Ascending aorta (tissue), 2 donors: Measurements from ENCODE around the gene CHD5. TPM values are rescaled to one million over a fixed set of nuclear protein-coding genes. Genes with fewer than 3 reads are reported as not detected.

Experiments used
- DNase-seq, 2 donors: peaks; one replicate each; pipeline ENCODE4 v3.0.0-alpha.2; 2019; ENCODE audit warnings: low spot score in 2 of 2
- H3K27ac ChIP-seq, 2 donors: fragments of 200-600 bp; sonication (generic); one replicate each; pipeline ENCODE4 v1.5.1; 2016 to 2017; ENCODE audit warnings: mild to moderate bottlenecking in 1 of 2
- H3K27me3 ChIP-seq: fragments of 200-600 bp; sonication (generic); one replicate; pipeline ENCODE4 v1.5.1; 2017
- H3K36me3 ChIP-seq, 2 donors: fragments of 200-600 bp; sonication (generic); one replicate each; pipeline ENCODE4 v1.5.1; 2016
- H3K4me1 ChIP-seq, 2 donors: fragments of 200-600 bp; sonication (generic); one replicate each; pipeline ENCODE4 v1.5.1; 2016 to 2017; ENCODE audit warnings: mild to moderate bottlenecking in 1 of 2
- H3K4me3 ChIP-seq, 2 donors: fragments of 200-600 bp; sonication (generic); one replicate each; pipeline ENCODE4 v1.5.1; 2016 to 2017; ENCODE audit warnings: mild to moderate bottlenecking in 1 of 2
- H3K9me3 ChIP-seq, 2 donors: fragments of 200-600 bp; sonication (generic); one replicate each; pipeline ENCODE4 v1.5.1; 2016
- CTCF ChIP-seq, 3 experiments: fragments of 200-600 bp in 2 of 3; fragments of 450-650 bp in 1 of 3; sonication (generic) in 2 of 3; IDR thresholded peaks; one replicate each; pipeline ENCODE4 v1.5.1; 2016 to 2019; ENCODE audit warnings: antibody characterized with exemption in 3 of 3, mild to moderate bottlenecking in 1 of 3, moderate library complexity in 1 of 3
- intact Hi-C: fragments of 100-400 bp; cut with DNase I; formaldehyde crosslinking; loops from one replicate; pipeline ENCODE4 v1.15.1; 2023
- total RNA-seq: library from RNA; depleted of rRNA; stranded (reverse); fragments of >200 nt; gene quantifications from one replicate; pipeline ENCODE4 v1.1.0, GENCODE V29; 2016

Gene CHD5
- total RNA-seq, 1 donor from 2014 or later, result 4.0 TPM

- no peaks in the 10 kb centered on the region for H3K27me3 ChIP-seq
- no peaks in the 10 kb centered on the region for H3K36me3 ChIP-seq
- intact Hi-C loops, result no loop called here
- no peak overlapping the region for H3K27ac ChIP-seq
- no peak overlapping the region for H3K4me3 ChIP-seq
- TF ChIP-seq CTCF (IDR thresholded peaks at IDR 0.05), result no peak
- no peaks in the 10 kb centered on the region for H3K9me3 ChIP-seq
- DNase-seq, result no peak
- H3K4me1 ChIP-seq, result no peaks in the 10 kb centered on the region
Observed at GRCh38 chr1:6105763-6106162, 74.4 kb downstream of the CHD5 start.

- no peaks in the 10 kb centered on the region for H3K27me3 ChIP-seq
- no peaks in the 10 kb centered on the region for H3K9me3 ChIP-seq
- TF ChIP-seq CTCF (IDR thresholded peaks at IDR 0.05), result no peak
- no peak for DNase-seq
- no peaks in the 10 kb centered on the region for H3K36me3 ChIP-seq
- no peaks in the 10 kb centered on the region for H3K4me1 ChIP-seq
- intact Hi-C loops, result no loop called here
- H3K27ac ChIP-seq, result no peak overlapping the region
- no peak overlapping the region for H3K4me3 ChIP-seq
Observed at GRCh38 chr1:6105218-6105679, 74.9 kb downstream of the CHD5 start.

- Histone ChIP-seq H3K4me3 (no peak overlapping the region), H3K9me3 (no peaks in the 10 kb centered on the region), H3K36me3 (no peaks in the 10 kb centered on the region), H3K27ac (no peak overlapping the region), H3K27me3 (no peaks in the 10 kb centered on the region), H3K4me1 (no peaks in the 10 kb centered on the region)
- DNase-seq, result no peak
- intact Hi-C loops, result no loop called here
- no peak for TF ChIP-seq CTCF (IDR thresholded peaks at IDR 0.05)
Observed at GRCh38 chr1:6104631-6105030, 75.5 kb downstream of the CHD5 start.

- H3K27me3 ChIP-seq, result no peaks in the 10 kb centered on the region
- intact Hi-C loops, result no loop called here
- TF ChIP-seq CTCF (IDR thresholded peaks at IDR 0.05), result no peak
- no peaks in the 10 kb centered on the region for H3K36me3 ChIP-seq
- no peak overlapping the region for H3K27ac ChIP-seq
- no peaks in the 10 kb centered on the region for H3K4me1 ChIP-seq
- no peak overlapping the region for H3K4me3 ChIP-seq
- H3K9me3 ChIP-seq, result no peaks in the 10 kb centered on the region
- DNase-seq, result no peak
Observed at GRCh38 chr1:6103854-6104530, 76.1 kb downstream of the CHD5 start.

GRCh38 chr1:6103111-6103853, 76.8 kb downstream of the CHD5 start:
- DNase-seq, result no peak
- Histone ChIP-seq H3K36me3 (no peaks in the 10 kb centered on the region), H3K27ac (no peak overlapping the region), H3K9me3 (no peaks in the 10 kb centered on the region), H3K27me3 (no peaks in the 10 kb centered on the region), H3K4me3 (no peak overlapping the region), H3K4me1 (no peaks in the 10 kb centered on the region)
- TF ChIP-seq CTCF (IDR thresholded peaks at IDR 0.05), result no peak
- intact Hi-C loops, result no loop called here
